Left ventricle myocardium inferior (tissue), 1 donor: ENCODE data around the gene GALM. TPM values are rescaled to one million over a fixed set of nuclear protein-coding genes. Genes with fewer than 3 reads are reported as not detected.
"Not testable (repeated sequence)": the region's sequence is repeated elsewhere in the genome, so short reads cannot be mapped to it uniquely, and the experiment has no call there.

Experiments used
- DNase-seq: peaks from one replicate; pipeline ENCODE4 v3.0.0-alpha.2; 2020
- H3K27ac ChIP-seq: fragments of 200-600 bp; replicated peaks from 2 replicates; pipeline ENCODE4 v1.8.0; 2021
- H3K27me3 ChIP-seq: fragments of 200-600 bp; 2 replicates; pipeline ENCODE4 v1.8.0; 2021; ENCODE audit warnings: low read depth
- H3K36me3 ChIP-seq: fragments of 200-600 bp; 2 replicates; pipeline ENCODE4 v1.8.0; 2021
- H3K4me1 ChIP-seq: fragments of 200-600 bp; 2 replicates; pipeline ENCODE4 v1.8.0; 2021
- H3K4me3 ChIP-seq: fragments of 200-600 bp; 2 replicates; pipeline ENCODE4 v1.8.0; 2021; ENCODE audit warnings: mild to moderate bottlenecking, moderate library complexity
- H3K9me3 ChIP-seq: fragments of 200-600 bp; replicated peaks from 2 replicates; pipeline ENCODE4 v1.8.0; 2021
- intact Hi-C: fragments of 100-400 bp; cut with micrococcal nuclease; formaldehyde crosslinking; loops from one replicate; pipeline ENCODE4 v1.11.0; 2022
- total RNA-seq: library from RNA; stranded (reverse); fragmentation: NEBNext Ultra II Directional; extraction: Animal tissue kit (Norgen Biotek cat#: 25700); gene quantifications from one replicate; pipeline ENCODE4 v1.2.1, GENCODE V29; 2021
- TF ChIP-seq, protein P1 (sequence below): fragments of 200-600 bp; IDR thresholded peaks from 2 replicates; pipeline ENCODE4 v1.8.0; 2021; ENCODE audit warnings: antibody characterized with exemption, mild to moderate bottlenecking, borderline replicate concordance
- donor health status: DM: no; HTN: yes; CAD: no; lungs with severe emphysema.

Gene GALM
- total RNA-seq, 1 donor from 2014 or later, result 14.4 TPM

DNA sequence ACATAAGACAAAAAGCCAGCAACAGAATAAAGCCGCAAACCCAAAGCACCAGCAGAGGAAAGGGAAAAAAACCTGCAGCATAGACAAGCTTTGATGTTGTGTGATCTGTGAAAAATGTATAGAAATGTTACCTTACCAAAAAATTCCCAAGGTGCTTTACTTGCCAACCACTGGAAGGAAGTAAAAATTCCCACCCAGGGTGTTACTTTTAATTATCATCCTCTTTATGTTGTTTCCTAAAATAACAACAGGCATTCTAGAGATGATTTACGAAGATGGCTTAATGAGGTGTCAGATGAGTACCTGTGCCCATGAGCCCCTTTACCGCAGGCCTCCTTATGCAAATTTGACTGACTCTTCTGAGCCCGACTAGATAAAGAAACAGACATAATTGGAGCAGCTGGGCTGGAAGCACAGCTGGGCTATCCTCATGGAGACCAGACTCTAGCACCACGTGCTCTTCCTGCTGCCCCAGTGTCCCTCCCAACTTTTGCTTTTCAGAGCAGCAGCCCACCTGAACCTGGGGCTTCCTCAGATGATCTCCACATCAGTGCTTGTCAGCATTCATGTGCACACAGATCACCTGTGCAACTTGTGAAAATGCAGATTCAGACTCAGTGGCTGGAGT is 43.8 kb downstream of the GALM start:
- intact Hi-C loops, result no loop called here
- no peak for DNase-seq
- H3K27ac ChIP-seq, result no peak overlapping the region
- TF ChIP-seq, protein P1, sequence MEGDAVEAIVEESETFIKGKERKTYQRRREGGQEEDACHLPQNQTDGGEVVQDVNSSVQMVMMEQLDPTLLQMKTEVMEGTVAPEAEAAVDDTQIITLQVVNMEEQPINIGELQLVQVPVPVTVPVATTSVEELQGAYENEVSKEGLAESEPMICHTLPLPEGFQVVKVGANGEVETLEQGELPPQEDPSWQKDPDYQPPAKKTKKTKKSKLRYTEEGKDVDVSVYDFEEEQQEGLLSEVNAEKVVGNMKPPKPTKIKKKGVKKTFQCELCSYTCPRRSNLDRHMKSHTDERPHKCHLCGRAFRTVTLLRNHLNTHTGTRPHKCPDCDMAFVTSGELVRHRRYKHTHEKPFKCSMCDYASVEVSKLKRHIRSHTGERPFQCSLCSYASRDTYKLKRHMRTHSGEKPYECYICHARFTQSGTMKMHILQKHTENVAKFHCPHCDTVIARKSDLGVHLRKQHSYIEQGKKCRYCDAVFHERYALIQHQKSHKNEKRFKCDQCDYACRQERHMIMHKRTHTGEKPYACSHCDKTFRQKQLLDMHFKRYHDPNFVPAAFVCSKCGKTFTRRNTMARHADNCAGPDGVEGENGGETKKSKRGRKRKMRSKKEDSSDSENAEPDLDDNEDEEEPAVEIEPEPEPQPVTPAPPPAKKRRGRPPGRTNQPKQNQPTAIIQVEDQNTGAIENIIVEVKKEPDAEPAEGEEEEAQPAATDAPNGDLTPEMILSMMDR, result no peak
- no peaks in the 10 kb centered on the region for H3K4me1 ChIP-seq
- peaks cover 5% of the 10 kb centered on the region for H3K36me3 ChIP-seq
- no peaks in the 10 kb centered on the region for H3K27me3 ChIP-seq
- H3K9me3 ChIP-seq, result no peaks in the 10 kb centered on the region
- no peak overlapping the region for H3K4me3 ChIP-seq

DNA sequence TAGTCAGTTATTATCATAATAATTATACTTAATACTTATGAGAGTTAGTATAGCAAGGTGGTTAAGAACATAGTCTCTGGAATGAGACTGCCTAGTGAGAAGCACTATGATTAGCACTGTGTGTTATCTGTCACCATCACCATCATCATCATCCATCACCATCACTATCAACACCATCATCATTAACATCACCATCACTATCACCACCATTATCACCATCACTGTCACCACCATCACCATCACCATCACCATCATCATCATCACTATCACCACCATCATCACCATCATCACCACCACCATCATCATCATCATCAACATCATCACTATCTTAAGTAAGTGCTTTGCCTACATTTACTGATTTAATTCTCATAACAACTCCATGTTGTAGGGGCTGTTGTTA is 45.6 kb downstream of the GALM start:
- no peaks in the 10 kb centered on the region for H3K9me3 ChIP-seq
- DNase-seq, result no peak
- peaks cover 4% of the 10 kb centered on the region for H3K4me1 ChIP-seq
- no peak overlapping the region for H3K4me3 ChIP-seq
- H3K36me3 ChIP-seq, result peaks cover 5% of the 10 kb centered on the region
- no peak overlapping the region for H3K27ac ChIP-seq
- TF ChIP-seq, protein P1, result no peak
- intact Hi-C loops, result no loop called here
- H3K27me3 ChIP-seq, result no peaks in the 10 kb centered on the region

DNA sequence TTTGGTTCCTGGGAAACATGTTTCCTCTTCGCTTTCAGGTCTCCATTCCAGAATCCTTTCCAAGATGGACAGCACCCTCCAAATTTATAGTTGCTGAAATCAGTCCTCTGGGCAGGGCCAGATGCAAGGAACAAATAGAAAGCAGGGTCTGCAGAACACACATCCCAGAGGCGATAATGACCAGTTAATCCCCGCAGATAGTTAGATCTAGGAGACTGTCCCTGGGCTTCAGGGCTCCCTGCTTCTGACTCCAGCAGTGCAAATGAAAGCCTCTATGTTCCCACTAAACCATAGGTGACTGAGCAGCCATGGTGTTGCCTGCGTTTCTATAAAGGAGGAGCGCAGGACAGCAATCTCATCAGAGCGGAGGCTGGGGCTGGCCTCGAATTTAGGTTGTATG is 46.5 kb downstream of the GALM start:
- DNase-seq, result no peak
- TF ChIP-seq, protein P1, result no peak
- Histone ChIP-seq H3K4me3 (no peak overlapping the region), H3K36me3 (peaks cover 5% of the 10 kb centered on the region), H3K27me3 (no peaks in the 10 kb centered on the region), H3K27ac (no peak overlapping the region), H3K9me3 (no peaks in the 10 kb centered on the region), H3K4me1 (peaks cover 6% of the 10 kb centered on the region)
- intact Hi-C loops, result no loop called here

DNA sequence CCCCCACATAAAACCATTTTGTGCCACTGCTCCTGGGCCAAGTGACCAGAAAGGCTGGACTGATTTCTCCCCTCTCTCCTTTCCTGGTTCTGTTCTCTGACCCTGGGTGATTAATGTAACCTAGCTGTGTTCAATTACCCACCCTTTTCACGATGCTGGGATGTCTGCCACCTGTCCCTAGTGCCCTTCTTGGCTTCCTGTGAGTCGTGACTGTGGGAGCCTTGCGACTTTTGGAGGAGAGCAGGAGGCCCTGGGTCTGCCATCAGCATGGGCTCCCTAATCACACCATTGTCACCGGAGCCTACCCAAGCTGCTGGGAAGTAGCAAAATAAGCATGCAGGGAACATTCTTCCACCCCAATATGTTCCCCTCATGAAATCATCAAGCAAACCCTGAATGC is 47.0 kb downstream of the GALM start:
- no peaks in the 10 kb centered on the region for H3K27me3 ChIP-seq
- intact Hi-C loops, result no loop called here

DNA sequence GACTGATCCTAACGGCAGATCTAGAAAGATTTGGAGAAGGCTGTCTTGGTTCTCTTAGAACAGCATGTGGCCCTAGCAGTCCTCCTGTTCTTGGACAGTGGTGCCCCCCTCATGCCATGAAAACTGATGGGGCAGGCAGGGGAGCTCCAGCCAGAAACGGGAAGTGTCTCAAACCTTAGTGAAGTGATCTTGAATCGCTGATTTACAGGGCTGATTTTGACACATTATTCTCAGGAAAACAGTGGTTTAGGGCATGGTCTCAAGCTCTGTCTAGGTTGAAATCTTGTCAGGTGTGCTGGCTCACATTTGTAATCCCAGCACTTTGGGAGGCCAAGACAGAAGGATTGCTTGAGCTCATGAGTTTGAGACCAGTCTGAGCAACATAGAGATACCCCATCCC is 47.4 kb downstream of the GALM start:
- Histone ChIP-seq H3K4me3 (no peak overlapping the region), H3K9me3 (no peaks in the 10 kb centered on the region)

More for the DNA sequence above, 47.0 kb downstream of the GALM start:
- TF ChIP-seq, protein P1, result no peak
- no peak overlapping the region for H3K4me3 ChIP-seq
- H3K27ac ChIP-seq, result no peak overlapping the region
- H3K36me3 ChIP-seq, result peaks cover 5% of the 10 kb centered on the region
- no peak for DNase-seq
- peaks cover 6% of the 10 kb centered on the region for H3K4me1 ChIP-seq
- no peaks in the 10 kb centered on the region for H3K9me3 ChIP-seq

DNA sequence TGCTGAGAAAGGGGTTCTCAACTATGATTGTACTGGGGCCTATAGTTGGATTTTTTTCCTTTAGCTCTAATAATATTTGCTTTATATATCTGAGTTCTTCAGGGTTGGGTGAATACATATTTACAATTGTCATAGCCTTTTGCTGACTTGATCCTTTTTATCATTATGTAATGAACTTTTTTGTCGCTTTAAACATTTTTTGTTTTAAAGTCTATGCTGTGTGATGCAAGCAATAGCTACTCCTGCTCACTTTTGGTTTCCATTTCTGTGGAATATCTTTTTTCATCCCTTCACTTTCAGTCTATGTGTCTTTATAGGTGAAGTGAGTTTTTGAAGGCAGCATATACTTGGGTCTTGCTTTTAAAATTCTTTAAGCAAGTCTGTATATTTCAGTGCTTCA is 49.0 kb downstream of the GALM start:
- intact Hi-C loops, H3K27ac ChIP-seq: not testable (repeated sequence)

More for the DNA sequence above, 47.4 kb downstream of the GALM start:
- Histone ChIP-seq H3K27me3 (no peaks in the 10 kb centered on the region), H3K36me3 (peaks cover 5% of the 10 kb centered on the region), H3K27ac (no peak overlapping the region), H3K4me1 (peaks cover 6% of the 10 kb centered on the region)
- TF ChIP-seq, protein P1, result no peak
- DNase-seq, result no peak
- intact Hi-C loops, result no loop called here

More for the DNA sequence above, 49.0 kb downstream of the GALM start:
- not testable (repeated sequence) for H3K27me3 ChIP-seq, H3K4me3 ChIP-seq, H3K9me3 ChIP-seq, DNase-seq, H3K36me3 ChIP-seq
- peaks cover 13% of the 10 kb centered on the region for H3K4me1 ChIP-seq
